ENCODE data around the gene DNAJC24. TPM values are rescaled to one million over a fixed set of nuclear protein-coding genes. Genes with fewer than 3 reads are reported as not detected.

Gene DNAJC24
- total RNA-seq, 1 donor: 23.9 TPM

DNA sequence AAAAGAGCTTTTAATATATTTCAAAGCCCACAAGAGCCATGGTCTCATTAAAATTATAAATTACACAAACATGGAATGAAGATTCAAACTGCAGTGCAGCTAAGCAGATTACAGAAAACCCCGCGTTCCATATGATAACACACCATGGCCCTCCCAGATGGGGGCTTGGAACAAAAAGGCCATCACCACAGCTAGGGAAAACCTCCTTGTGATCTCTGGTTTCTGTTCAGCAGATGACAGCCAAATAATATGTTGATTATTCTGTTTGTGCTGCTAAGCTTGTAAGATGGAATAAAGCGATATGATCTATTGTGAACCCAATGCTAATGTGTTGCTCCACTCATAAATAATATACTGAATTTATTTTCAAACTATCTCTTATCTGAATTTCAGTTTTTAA, 111.3 kb downstream of the DNAJC24 start:
- no peak for DNase-seq (ENCODE audit: insufficient read length, low spot score, missing footprints)
- Histone ChIP-seq H3K27ac (ENCODE audit: low read depth, low read length) (no peak overlapping the region), H3K27me3 (ENCODE audit: insufficient read depth, low read length) (no peaks in the 10 kb centered on the region), H3K79me2 (ENCODE audit: insufficient read depth, low read length) (peaks cover 6% of the 10 kb centered on the region), H3K9me3 (ENCODE audit: low read depth, low read length) (no peaks in the 10 kb centered on the region), H4K20me1 (ENCODE audit: insufficient read depth, low read length) (peaks cover 5% of the 10 kb centered on the region), H3K4me2 (ENCODE audit: insufficient read depth, low read length) (no peak overlapping the region), H3K4me3 (ENCODE audit: insufficient read depth, low read length) (no peak overlapping the region), H2AFZ (ENCODE audit: low read length) (no peak overlapping the region), H3K36me3 (ENCODE audit: insufficient read depth, low read length) (no peaks in the 10 kb centered on the region), H3K4me1 (ENCODE audit: insufficient read depth, low read length) (no peaks in the 10 kb centered on the region)
- TF ChIP-seq, protein P1, sequence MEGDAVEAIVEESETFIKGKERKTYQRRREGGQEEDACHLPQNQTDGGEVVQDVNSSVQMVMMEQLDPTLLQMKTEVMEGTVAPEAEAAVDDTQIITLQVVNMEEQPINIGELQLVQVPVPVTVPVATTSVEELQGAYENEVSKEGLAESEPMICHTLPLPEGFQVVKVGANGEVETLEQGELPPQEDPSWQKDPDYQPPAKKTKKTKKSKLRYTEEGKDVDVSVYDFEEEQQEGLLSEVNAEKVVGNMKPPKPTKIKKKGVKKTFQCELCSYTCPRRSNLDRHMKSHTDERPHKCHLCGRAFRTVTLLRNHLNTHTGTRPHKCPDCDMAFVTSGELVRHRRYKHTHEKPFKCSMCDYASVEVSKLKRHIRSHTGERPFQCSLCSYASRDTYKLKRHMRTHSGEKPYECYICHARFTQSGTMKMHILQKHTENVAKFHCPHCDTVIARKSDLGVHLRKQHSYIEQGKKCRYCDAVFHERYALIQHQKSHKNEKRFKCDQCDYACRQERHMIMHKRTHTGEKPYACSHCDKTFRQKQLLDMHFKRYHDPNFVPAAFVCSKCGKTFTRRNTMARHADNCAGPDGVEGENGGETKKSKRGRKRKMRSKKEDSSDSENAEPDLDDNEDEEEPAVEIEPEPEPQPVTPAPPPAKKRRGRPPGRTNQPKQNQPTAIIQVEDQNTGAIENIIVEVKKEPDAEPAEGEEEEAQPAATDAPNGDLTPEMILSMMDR (IDR thresholded peaks at IDR 0.05; ENCODE audit: extremely low read depth, low read depth, low read length): no peak

Other genes with a start within 250 kb of the DNAJC24 start
- gene DCDC1, start 121 bp upstream of the DNAJC24 start, total RNA-seq: 1.1 and 2.4 TPM in 2 replicates
- 8.7 and 11.5 TPM in 2 replicates for gene IMMP1L, start 139.8 kb downstream of the DNAJC24 start, total RNA-seq
- 16.3 and 20.3 TPM in 2 replicates for gene ELP4, start 139.9 kb downstream of the DNAJC24 start, total RNA-seq